ENCODE data around the gene MRPS18A. TPM values are rescaled to one million over a fixed set of nuclear protein-coding genes. Genes with fewer than 3 reads are reported as not detected.

Gene MRPS18A
- total RNA-seq, 4 donors from 2014 or later: 30.3 to 54.7 (median 42.5) TPM

DNA sequence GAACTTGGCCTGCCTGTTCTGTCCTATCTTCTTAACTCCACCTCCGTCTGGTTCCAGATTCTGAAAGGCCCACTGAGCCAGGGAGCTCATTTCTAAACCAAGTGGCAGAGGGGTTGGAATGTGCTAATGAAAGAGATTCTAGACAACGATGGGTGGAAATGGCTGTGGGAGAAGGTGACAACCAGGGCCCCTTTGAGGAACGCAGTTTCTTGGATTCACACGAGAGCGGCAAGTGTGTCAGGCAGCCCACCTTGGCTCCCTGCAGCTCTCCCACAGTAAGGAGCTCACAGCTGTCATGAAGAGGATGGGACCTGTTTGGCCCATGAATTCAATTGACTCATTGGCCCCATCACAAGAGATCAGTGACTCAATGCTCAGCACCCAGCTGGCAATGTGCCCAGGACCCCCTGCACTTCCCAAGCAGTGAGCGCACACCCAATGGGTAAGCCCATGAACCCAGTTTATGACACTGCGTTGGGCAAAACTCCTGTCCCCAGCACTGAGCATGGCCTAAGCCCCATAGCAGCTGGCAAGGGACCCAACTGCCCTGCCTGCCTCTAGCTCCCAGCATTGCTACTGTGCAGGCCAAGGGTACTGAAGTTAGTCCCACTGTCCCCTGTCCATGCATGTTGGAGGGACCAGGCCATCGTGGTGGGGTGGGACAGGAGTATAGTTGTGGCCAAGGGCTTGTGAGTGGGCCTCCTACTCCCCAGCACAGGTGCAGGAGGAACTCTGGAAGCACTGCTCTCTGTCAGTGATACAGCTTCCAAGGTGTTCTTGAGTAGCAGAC lies 16.4 kb downstream of the MRPS18A start:
- TF ChIP-seq, protein P1, sequence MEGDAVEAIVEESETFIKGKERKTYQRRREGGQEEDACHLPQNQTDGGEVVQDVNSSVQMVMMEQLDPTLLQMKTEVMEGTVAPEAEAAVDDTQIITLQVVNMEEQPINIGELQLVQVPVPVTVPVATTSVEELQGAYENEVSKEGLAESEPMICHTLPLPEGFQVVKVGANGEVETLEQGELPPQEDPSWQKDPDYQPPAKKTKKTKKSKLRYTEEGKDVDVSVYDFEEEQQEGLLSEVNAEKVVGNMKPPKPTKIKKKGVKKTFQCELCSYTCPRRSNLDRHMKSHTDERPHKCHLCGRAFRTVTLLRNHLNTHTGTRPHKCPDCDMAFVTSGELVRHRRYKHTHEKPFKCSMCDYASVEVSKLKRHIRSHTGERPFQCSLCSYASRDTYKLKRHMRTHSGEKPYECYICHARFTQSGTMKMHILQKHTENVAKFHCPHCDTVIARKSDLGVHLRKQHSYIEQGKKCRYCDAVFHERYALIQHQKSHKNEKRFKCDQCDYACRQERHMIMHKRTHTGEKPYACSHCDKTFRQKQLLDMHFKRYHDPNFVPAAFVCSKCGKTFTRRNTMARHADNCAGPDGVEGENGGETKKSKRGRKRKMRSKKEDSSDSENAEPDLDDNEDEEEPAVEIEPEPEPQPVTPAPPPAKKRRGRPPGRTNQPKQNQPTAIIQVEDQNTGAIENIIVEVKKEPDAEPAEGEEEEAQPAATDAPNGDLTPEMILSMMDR (IDR thresholded peaks at IDR 0.05): no peak
- no peak for DNase-seq (ENCODE audit: low spot score)
- ATAC-seq (ENCODE audit: low FRiP score): no peak

DNA sequence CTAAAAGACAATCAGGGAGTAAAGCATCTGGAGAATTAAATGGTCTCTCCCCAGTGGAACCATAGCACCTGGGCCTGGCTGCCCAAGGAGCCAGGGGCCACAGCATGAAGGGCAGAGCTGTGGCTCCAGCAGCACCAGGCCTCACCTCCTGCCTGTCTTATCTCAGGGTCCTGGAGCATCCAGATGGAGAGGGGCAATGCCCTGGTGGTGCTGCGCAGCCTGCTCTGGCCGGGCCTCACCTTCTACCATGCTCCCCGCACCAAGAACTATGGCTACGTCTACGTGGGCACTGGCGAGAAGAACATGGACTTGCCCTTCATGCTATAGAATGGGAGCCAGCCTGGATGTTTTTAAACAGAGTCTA lies 17.0 kb downstream of the MRPS18A start:
- ATAC-seq (ENCODE audit: low FRiP score) (no peak), DNase-seq (ENCODE audit: low spot score) (no peak)
- TF ChIP-seq, protein P1 (IDR thresholded peaks at IDR 0.05): no peak

DNA sequence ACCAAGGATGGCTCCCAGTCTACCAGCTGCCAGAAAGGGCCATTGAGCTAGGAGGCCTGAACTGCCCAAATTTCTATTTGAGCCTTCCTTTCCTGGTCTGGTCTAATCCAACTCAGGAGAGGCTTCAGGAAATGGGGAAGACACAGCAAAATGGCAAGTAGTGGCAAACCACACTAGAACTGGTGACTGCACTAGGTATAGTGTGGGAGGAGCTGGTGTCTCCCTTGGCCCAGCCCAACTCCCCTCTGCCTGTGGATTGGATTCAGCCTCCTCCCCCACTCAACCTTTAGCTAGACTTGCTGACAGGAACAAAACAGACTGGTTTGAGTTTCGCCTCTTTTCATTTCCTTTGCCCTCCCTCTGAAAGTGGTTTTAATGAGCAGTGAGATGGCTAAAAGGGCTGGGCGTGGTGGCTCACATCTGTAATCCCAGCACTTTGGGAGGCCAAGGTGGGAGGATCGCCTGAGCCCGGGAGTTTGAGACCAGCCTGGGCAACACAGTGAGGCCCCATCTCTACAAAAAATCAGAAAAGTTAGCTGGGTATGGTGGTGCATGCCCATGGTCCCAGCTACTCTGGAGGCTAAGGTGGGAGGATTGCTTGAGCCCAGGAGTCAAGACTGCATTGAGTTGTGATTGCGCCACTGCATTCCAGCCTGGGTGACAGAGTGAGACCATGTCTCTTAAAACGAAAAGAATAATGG lies 17.5 kb downstream of the MRPS18A start:
- ATAC-seq (ENCODE audit: low FRiP score) (no peak), DNase-seq (ENCODE audit: low spot score) (no peak)
- TF ChIP-seq, protein P1 (IDR thresholded peaks at IDR 0.05): no peak

DNA sequence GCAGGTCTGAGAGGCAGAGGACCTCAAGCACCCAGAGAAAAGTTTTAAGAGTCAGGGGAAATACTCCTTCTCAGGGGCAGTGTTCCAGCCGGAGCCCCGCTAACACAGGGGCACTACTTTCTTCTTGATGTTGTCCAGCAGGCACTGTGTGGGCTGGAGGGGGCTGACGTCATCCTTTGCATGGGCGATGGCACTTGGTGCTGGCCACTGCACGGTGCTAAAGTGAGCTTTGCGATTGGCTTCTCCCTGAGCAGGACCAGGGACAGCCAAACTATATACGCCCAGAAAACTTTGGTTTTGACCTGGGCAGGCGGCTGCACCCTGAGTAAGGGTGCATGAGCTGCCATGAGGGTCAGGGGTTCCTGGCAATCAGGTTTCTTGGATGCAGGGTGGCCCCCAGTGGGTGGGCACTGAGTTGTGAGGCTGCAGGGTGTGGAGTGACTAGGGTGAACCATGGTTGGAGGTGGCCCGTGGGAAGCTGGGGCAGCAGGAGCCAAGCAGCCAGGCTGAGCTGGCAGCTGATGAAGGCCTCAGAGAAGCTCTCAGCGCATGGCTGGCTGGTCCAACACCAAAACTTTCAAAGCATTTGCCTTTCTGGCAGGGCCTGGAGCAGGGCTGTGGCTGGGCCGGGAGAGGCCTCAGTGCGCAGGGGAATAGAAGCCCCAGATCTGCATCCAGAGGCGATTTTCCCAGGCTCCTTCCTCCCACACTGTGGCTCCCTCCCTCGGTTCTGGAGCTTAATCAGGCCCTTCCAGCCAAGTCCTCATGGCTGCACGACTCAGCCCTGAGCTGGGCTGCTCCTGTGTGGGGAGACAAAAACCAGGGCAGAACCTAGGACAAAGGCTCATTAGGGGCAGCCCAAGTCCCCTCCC lies 18.3 kb downstream of the MRPS18A start:
- peak; percentile 27 for ATAC-seq (ENCODE audit: low FRiP score)
- TF ChIP-seq, protein P1 (IDR thresholded peaks at IDR 0.05): no peak
- DNase-seq (ENCODE audit: low spot score): no peak

DNA sequence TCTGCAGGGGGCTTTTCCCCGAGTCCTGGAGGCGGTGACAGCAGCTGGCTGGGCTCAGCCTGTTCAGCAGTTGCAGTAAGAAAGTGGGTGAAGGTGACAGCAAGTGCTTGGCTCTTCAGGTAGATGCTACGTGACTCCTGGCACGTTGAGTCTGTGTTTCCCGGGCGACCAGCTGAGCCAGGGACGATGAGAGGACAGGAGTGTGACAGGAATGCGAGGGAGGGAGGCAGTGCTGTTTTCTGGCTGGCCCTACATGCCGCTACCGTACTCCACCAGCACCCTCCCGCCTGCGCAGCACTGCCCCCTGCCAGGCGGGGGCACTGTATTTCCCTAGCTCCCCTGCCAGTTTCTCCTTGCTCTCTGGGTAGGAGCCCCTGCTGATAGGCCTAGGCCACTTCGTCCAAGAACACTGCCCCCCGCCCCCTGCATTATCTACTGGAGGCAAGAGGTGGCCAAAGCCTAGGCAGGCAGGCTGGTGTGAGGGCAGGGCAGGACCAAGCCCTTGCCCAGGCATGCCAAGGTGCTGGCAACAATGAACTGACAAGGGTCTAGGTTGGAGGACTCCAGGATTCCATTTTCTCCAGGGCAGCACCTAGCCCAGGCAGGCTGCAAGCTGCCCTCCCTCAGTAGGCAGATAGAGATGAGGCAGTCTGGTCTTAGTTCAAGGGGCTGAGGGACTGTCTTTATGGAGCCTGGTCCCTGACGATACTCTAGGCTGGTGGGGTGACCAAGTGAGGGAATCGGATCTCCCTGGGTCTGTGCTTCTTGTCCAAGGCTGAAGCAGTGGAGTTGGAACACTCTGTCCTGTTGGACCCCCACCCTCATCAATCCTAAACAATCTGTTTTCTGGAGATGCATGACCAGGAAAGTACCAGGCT lies 19.2 kb downstream of the MRPS18A start:
- DNase-seq (ENCODE audit: low spot score): no peak
- ATAC-seq (ENCODE audit: low FRiP score): peak; percentile 26
- TF ChIP-seq, protein P1 (IDR thresholded peaks at IDR 0.05): no peak
